RPMI8226 (cell line): ENCODE data around the gene TMTC2.

ENCODE experiments used
- DNase-seq: peaks from one replicate; pipeline ENCODE4 v3.0.0-alpha.2; 2015

TMTC2 gene

GRCh38 chr12:83153177-83153576 is 466.5 kb downstream of the TMTC2 start:
- DNase-seq, result no peak

GRCh38 chr12:83156815-83157214 is 470.1 kb downstream of the TMTC2 start:
- DNase-seq, result no peak

- no peak for DNase-seq
These were observed 470.9 kb downstream of the TMTC2 start for GRCh38 chr12:83157604-83158003.

GRCh38 chr12:83158613-83159207 is 472.0 kb downstream of the TMTC2 start:
- DNase-seq, result no peak

GRCh38 chr12:83161456-83161855 is 474.8 kb downstream of the TMTC2 start:
- DNase-seq, result no peak

- DNase-seq, result no peak
These were observed 482.0 kb downstream of the TMTC2 start for GRCh38 chr12:83168751-83169150.

- no peak for DNase-seq
These were observed 485.7 kb downstream of the TMTC2 start for GRCh38 chr12:83172441-83172840.

GRCh38 chr12:83172866-83173649 is 486.4 kb downstream of the TMTC2 start:
- no peak for DNase-seq

- no peak for DNase-seq
These were observed 493.3 kb downstream of the TMTC2 start for GRCh38 chr12:83179999-83180398.

- DNase-seq, result no peak
These were observed 494.4 kb downstream of the TMTC2 start for GRCh38 chr12:83181074-83181473.

- no peak for DNase-seq
These were observed 496.4 kb downstream of the TMTC2 start for GRCh38 chr12:83183132-83183531.
